GM18867 (cell line): Measurements from ENCODE around the gene EDNRB.
A peak's percentile ranks its signal among the peaks of the same experiment; 100 is the strongest.
"Not testable (repeated sequence)": the region's sequence is repeated elsewhere in the genome, so short reads cannot be mapped to it uniquely, and the experiment has no call there.

Source experiments
- ATAC-seq: cut with Tn5 transposase; IDR thresholded peaks from one replicate; pipeline ENCODE4 v1.9.1; 2021; ENCODE audit warnings: mild to moderate bottlenecking, moderate library complexity; ENCODE audit not compliant: unreplicated experiment

EDNRB gene

GRCh38 chr13:77918391-77919245, at the start of gene EDNRB:
Gene EDNRB (minus strand): TSS chr13:77918831. CDS start chr13:77918573, 258 bp downstream.
- ATAC-seq: no peak

GRCh38 chr13:77966671-77967070, 48.0 kb upstream of the EDNRB start:
- no peak for ATAC-seq

- no peak for ATAC-seq
Measured at GRCh38 chr13:77952737-77953136, 34.1 kb upstream of the EDNRB start.

GRCh38 chr13:77952276-77952675, 33.6 kb upstream of the EDNRB start:
- ATAC-seq: no peak

GRCh38 chr13:77946522-77946921, 27.9 kb upstream of the EDNRB start:
- ATAC-seq: no peak

GRCh38 chr13:77935063-77935462, 16.4 kb upstream of the EDNRB start:
- ATAC-seq: not testable (repeated sequence)

- peak; percentile 76 for ATAC-seq
Measured at GRCh38 chr13:77930430-77930829, 11.8 kb upstream of the EDNRB start.

- ATAC-seq: peak; percentile 92
Measured at GRCh38 chr13:77928909-77929308, 10.3 kb upstream of the EDNRB start.

GRCh38 chr13:77925616-77926015, 7.0 kb upstream of the EDNRB start:
- no peak for ATAC-seq

GRCh38 chr13:77919921-77920294, 1.3 kb upstream of the EDNRB start:
- no peak for ATAC-seq

GRCh38 chr13:77919246-77919920, 752 bp upstream of the EDNRB start:
- ATAC-seq: no peak

GRCh38 chr13:77916488-77916887, 2.1 kb downstream of the EDNRB start:
- ATAC-seq: no peak

- ATAC-seq: no peak
Measured at GRCh38 chr13:77915686-77916085, 2.9 kb downstream of the EDNRB start.

- no peak for ATAC-seq
Measured at GRCh38 chr13:77913003-77913402, 5.6 kb downstream of the EDNRB start.

- no peak for ATAC-seq
Measured at GRCh38 chr13:77911751-77912150, 6.9 kb downstream of the EDNRB start.

GRCh38 chr13:77909827-77910226, 8.8 kb downstream of the EDNRB start:
- no peak for ATAC-seq

GRCh38 chr13:77908531-77908930, 10.1 kb downstream of the EDNRB start:
- no peak for ATAC-seq

- no peak for ATAC-seq
Measured at GRCh38 chr13:77907666-77908341, 10.8 kb downstream of the EDNRB start.

- ATAC-seq: no peak
Measured at GRCh38 chr13:77904031-77904430, 14.6 kb downstream of the EDNRB start.

- no peak for ATAC-seq
Measured at GRCh38 chr13:77903435-77903834, 15.2 kb downstream of the EDNRB start.

- ATAC-seq: no peak
Measured at GRCh38 chr13:77902319-77902963, 16.2 kb downstream of the EDNRB start.
